IMR-90 (cell line): Measurements from ENCODE around the gene CAMK2B. TPM values are rescaled to one million over a fixed set of nuclear protein-coding genes. Genes with fewer than 3 reads are reported as not detected.

ENCODE experiments used
- ATAC-seq: fragments of 200-7000 bp; cut with Tn5 transposase; 2 replicates; pipeline ENCODE4 v1.9.1; 2020; ENCODE audit warnings: low read depth, mild to moderate bottlenecking, moderate library complexity
- BruUV-seq: library from RNA; stranded (reverse); fragments of 400-500 nt; replicated peaks from 2 replicates; lab custom pipeline; 2021; lab: Mats Ljungman, UMichigan
- CTCF ChIA-PET: fragments of 300-600 bp; formaldehyde crosslinking; extraction: SDS; loops from one replicate; lab custom pipeline; 2021; ENCODE audit warnings: antibody characterized with exemption; lab: Yijun Ruan, JAX
- POLR2A ChIA-PET: fragments of 300-600 bp; sonication (Branson Sonifier 250); formaldehyde crosslinking; loops from one replicate; lab custom pipeline; 2022; ENCODE audit warnings: antibody characterized with exemption; ENCODE audit not compliant: unreplicated experiment; lab: Charles Lee
- DNase-seq: peaks from one replicate; pipeline ENCODE4 v3.0.0; 2013
- H2AFZ ChIP-seq: replicated peaks from 2 replicates; pipeline ENCODE3; 2013; ENCODE audit warnings: low read length, mild to moderate bottlenecking; ENCODE audit not compliant: poor library complexity
- H2AK5ac ChIP-seq: 2 replicates; pipeline ENCODE4 v1.6.1; 2013; ENCODE audit warnings: low read depth, low read length, inconsistent platforms
- H2AK9ac ChIP-seq: replicated peaks from 2 replicates; pipeline ENCODE3; 2013; ENCODE audit warnings: mild to moderate bottlenecking, low read depth, low read length, moderate library complexity; ENCODE audit not compliant: poor library complexity
- H2BK120ac ChIP-seq: 2 replicates; pipeline ENCODE4 v1.6.1; 2013; ENCODE audit warnings: low read depth, low read length, inconsistent platforms
- H2BK15ac ChIP-seq: 3 replicates; pipeline ENCODE4 v1.6.1; 2013; ENCODE audit warnings: low read depth, low read length, inconsistent platforms
- H2BK20ac ChIP-seq: 2 replicates; pipeline ENCODE4 v1.6.1; 2013; ENCODE audit warnings: low read depth, mild to moderate bottlenecking, inconsistent platforms, low read length, moderate library complexity
- H2BK5ac ChIP-seq: 2 replicates; pipeline ENCODE4 v1.6.1; 2013; ENCODE audit warnings: mild to moderate bottlenecking, low read depth, low read length, inconsistent platforms; ENCODE audit not compliant: poor library complexity, severe bottlenecking
- H3K14ac ChIP-seq: replicated peaks from 2 replicates; pipeline ENCODE4 v1.6.1; 2013; ENCODE audit warnings: low read depth, low read length, inconsistent platforms
- H3K18ac ChIP-seq: 2 replicates; pipeline ENCODE4 v1.6.1; 2013; ENCODE audit warnings: low read depth, low read length, control low read depth
- H3K23ac ChIP-seq: 2 replicates; pipeline ENCODE4 v1.6.1; 2013; ENCODE audit warnings: low read depth, low read length, inconsistent platforms
- H3K27ac ChIP-seq: 2 replicates; pipeline ENCODE4 v1.5.1; 2013; ENCODE audit warnings: mild to moderate bottlenecking, control low read depth, low read length; ENCODE audit not compliant: insufficient read depth
- H3K27me3 ChIP-seq: 2 replicates; pipeline ENCODE4 v1.6.1; 2013; ENCODE audit warnings: low read length; ENCODE audit not compliant: control insufficient read depth, insufficient read depth
- H3K36me3 ChIP-seq: 2 replicates; pipeline ENCODE4 v1.6.1; 2013; ENCODE audit warnings: low read length, mixed read lengths; ENCODE audit not compliant: control insufficient read depth, insufficient read depth
- H3K4ac ChIP-seq: 2 replicates; pipeline ENCODE4 v1.6.1; 2013; ENCODE audit warnings: low read depth, low read length, inconsistent platforms
- H3K4me1 ChIP-seq: 2 replicates; pipeline ENCODE4 v1.6.1; 2013; ENCODE audit warnings: low read length, mixed read lengths; ENCODE audit not compliant: control insufficient read depth, insufficient read depth
- H3K4me2 ChIP-seq: 2 replicates; pipeline ENCODE4 v1.6.1; 2013; ENCODE audit warnings: low read depth, mild to moderate bottlenecking, control low read depth, low read length, moderate library complexity
- H3K4me3 ChIP-seq: 2 replicates; pipeline ENCODE4 v1.5.1; 2013; ENCODE audit warnings: low read depth, mild to moderate bottlenecking, control low read depth, low read length, moderate library complexity; ENCODE audit not compliant: insufficient read depth
- H3K56ac ChIP-seq: 2 replicates; pipeline ENCODE4 v1.6.1; 2013; ENCODE audit warnings: low read length, inconsistent platforms; ENCODE audit not compliant: insufficient read depth; ENCODE audit errors: extremely low read depth
- H3K79me1 ChIP-seq, 2 experiments: 2 replicates each; pipeline ENCODE4 v1.6.1; 2013; ENCODE audit warnings: low read length in 2 of 2, inconsistent platforms in 1 of 2, low read depth in 1 of 2
- H3K9ac ChIP-seq: 2 replicates; pipeline ENCODE4 v1.6.1; 2013; ENCODE audit warnings: low read depth, low read length, control low read depth
- H3K9me1 ChIP-seq: 2 replicates; pipeline ENCODE4 v1.6.1; 2013; ENCODE audit warnings: low read length, inconsistent platforms; ENCODE audit not compliant: insufficient read depth
- H3K9me3 ChIP-seq: 2 replicates; pipeline ENCODE4 v1.6.1; 2013; ENCODE audit warnings: low read length; ENCODE audit not compliant: control insufficient read depth, insufficient read depth
- H4K20me1 ChIP-seq: 2 replicates; pipeline ENCODE4 v1.6.1; 2013; ENCODE audit warnings: low read length, inconsistent platforms; ENCODE audit not compliant: insufficient read depth
- H4K5ac ChIP-seq: 2 replicates; pipeline ENCODE4 v1.6.1; 2013; ENCODE audit warnings: mild to moderate bottlenecking, low read depth, low read length, control low read depth
- H4K8ac ChIP-seq, 2 experiments: 2 replicates each; pipeline ENCODE4 v1.6.1; 2013; ENCODE audit warnings: low read depth in 2 of 2, low read length in 2 of 2, control low read depth in 1 of 2, inconsistent platforms in 1 of 2
- H4K91ac ChIP-seq: 2 replicates; pipeline ENCODE4 v1.6.1; 2013; ENCODE audit warnings: low read depth, low read length, inconsistent platforms; ENCODE audit not compliant: insufficient read depth
- BHLHE40 ChIP-seq: fragments of 150-350 bp; IDR thresholded peaks from 2 replicates; pipeline ENCODE4 v1.6.1; 2016; ENCODE audit warnings: mild to moderate bottlenecking, low read depth, low read length
- CEBPB ChIP-seq: IDR thresholded peaks from 2 replicates; pipeline ENCODE4 v1.6.1; 2012; ENCODE audit warnings: low read depth, low read length, improper control_type of control experiment
- CHD1 ChIP-seq: IDR thresholded peaks from 2 replicates; pipeline ENCODE4 v1.6.1; 2012; ENCODE audit warnings: low read depth, low read length, improper control_type of control experiment
- MAFK ChIP-seq: IDR thresholded peaks from 2 replicates; pipeline ENCODE4 v1.6.1; 2012; ENCODE audit warnings: low read depth, low read length, improper control_type of control experiment
- MXI1 ChIP-seq: IDR thresholded peaks from 2 replicates; pipeline ENCODE4 v1.6.1; 2012; ENCODE audit warnings: low read depth, mild to moderate bottlenecking, low read length, moderate library complexity, borderline replicate concordance
- NFE2L2 ChIP-seq: fragments of 150-350 bp; IDR thresholded peaks from 2 replicates; pipeline ENCODE4 v1.6.1; 2016; ENCODE audit warnings: low read depth, mild to moderate bottlenecking, low read length
- POLR2A ChIP-seq: IDR thresholded peaks from 2 replicates; pipeline ENCODE4 v1.6.1; 2012; ENCODE audit warnings: mild to moderate bottlenecking, low read depth, low read length
- RAD21 ChIP-seq: IDR thresholded peaks from 2 replicates; pipeline ENCODE4 v1.6.1; 2012; ENCODE audit warnings: low read length, improper control_type of control experiment
- RCOR1 ChIP-seq: IDR thresholded peaks from 2 replicates; pipeline ENCODE4 v1.6.1; 2012; ENCODE audit warnings: mild to moderate bottlenecking, low read length, improper control_type of control experiment; ENCODE audit not compliant: insufficient replicate concordance
- RFX5 ChIP-seq: IDR thresholded peaks from 2 replicates; pipeline ENCODE4 v1.8.0; 2012; ENCODE audit warnings: low read depth, mild to moderate bottlenecking, low read length, moderate library complexity
- SMC3 ChIP-seq: fragments of 150-350 bp; IDR thresholded peaks from 2 replicates; pipeline ENCODE4 v1.6.1; 2016; ENCODE audit warnings: low read depth, mild to moderate bottlenecking, antibody characterized with exemption, low read length, moderate library complexity
- WGBS, 2 experiments: methylation state at CpG; one replicate each; pipeline versions ENCODE4 v1.1.5 to v1.1.7; 2013; ENCODE audit warnings: missing lambda C conversion rate in 2 of 2; ENCODE audit not compliant: insufficient read length in 1 of 2; ENCODE audit errors: extremely low coverage in 2 of 2; 5-methylcytosine and 5-hydroxymethylcytosine counted together
- dilution Hi-C: fragments of 300-500 bp; cut with HindIII; formaldehyde crosslinking; loops from one replicate; pipeline ENCODE4 v1.14.3; 2018; ENCODE audit warnings: low sequenced_read_pairs; ENCODE audit not compliant: unreplicated experiment
- in situ Hi-C: fragments of 300-500 bp; cut with MboI; formaldehyde crosslinking; loops from 3 replicates; pipeline ENCODE4 v1.14.3; 2019; ENCODE audit warnings: low sequenced_read_pairs, inconsistent platforms, mixed read lengths
- intact Hi-C: fragments of 100-400 bp; cut with micrococcal nuclease; formaldehyde crosslinking; loops from 2 replicates; pipeline ENCODE4 v1.10.0; 2022
- polyA plus RNA-seq, 3 experiments: library from polyadenylated mRNA; depleted of rRNA; stranded (reverse); fragments of >200 nt; gene quantifications; 2 replicates each; pipeline ENCODE4 v1.2.3, GENCODE V29; 2012; ENCODE audit warnings: low replicate concordance in 1 of 3
- total RNA-seq: library from RNA; depleted of rRNA; stranded (reverse); fragments of >200 nt; gene quantifications from 2 replicates; pipeline ENCODE4 v1.2.3, GENCODE V29; 2012
- TF ChIP-seq, protein P1 (sequence below): fragments of 150-350 bp; IDR thresholded peaks from 2 replicates; pipeline ENCODE4 v1.6.1; 2017; ENCODE audit warnings: mild to moderate bottlenecking, antibody characterized with exemption, low read length, low read depth
- TF ChIP-seq, protein P2 (sequence below): fragments of 150-350 bp; IDR thresholded peaks from 2 replicates; pipeline ENCODE4 v1.6.1; 2016; ENCODE audit warnings: low read depth, mild to moderate bottlenecking, low read length, moderate library complexity, borderline replicate concordance
- TF ChIP-seq, protein P3 (sequence below): conservative IDR thresholded peaks from 2 replicates; pipeline ENCODE4 v1.5.1; 2012; ENCODE audit warnings: mild to moderate bottlenecking, low read depth, low read length, improper control_type of control experiment

CAMK2B gene
- total and polyA plus RNA-seq, 2 of the 4 experiments (the other 2 are of a cell fraction), result 0.18 to 0.36 TPM

DNA sequence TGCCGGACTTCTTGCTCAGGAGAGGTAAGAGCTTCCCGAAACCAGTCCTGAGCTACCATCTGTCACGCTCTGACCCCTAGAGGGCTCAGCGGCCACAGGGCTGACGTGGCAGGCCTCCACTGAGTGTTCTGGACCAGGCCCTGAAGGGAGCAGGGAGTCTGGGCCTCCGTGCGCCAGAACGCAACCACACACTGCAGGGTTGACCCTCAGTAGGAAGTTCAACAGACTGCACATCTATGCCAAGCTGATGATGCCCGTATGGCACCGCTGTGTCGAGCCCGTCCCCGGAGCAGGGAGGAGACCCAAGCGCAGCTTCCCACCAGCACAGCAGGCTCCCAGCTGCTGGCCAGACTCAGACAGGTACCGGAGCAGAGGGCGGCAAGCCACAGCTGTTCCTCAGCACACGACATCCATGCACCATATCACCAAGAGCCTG, 39.2 kb downstream of the CAMK2B start:
- Histone ChIP-seq H3K9me1 (0 out of 2 replicates have a peak, but pooled peaks cover 3% of the 10 kb centered on the region), H3K18ac (no peak overlapping the region), H3K79me1 (no peaks in the 10 kb centered on the region), H4K5ac (no peak overlapping the region), H3K27ac (no peak overlapping the region), H2AK9ac (peak overlapping the region; percentile 28), H3K9ac (no peak overlapping the region), H3K9me3 (no peaks in the 10 kb centered on the region), H4K8ac (no peak overlapping the region), H2BK5ac (no peak overlapping the region), H3K23ac (no peak overlapping the region), H2AK5ac (no peak overlapping the region), H3K4me1 (peaks cover 1% of the 10 kb centered on the region; the same call in 1 of the 2 replicates), H2BK15ac (no peak overlapping the region), H2AFZ (no peak overlapping the region), H2BK120ac (no peak overlapping the region), H2BK20ac (no peak overlapping the region), H3K36me3 (no peaks in the 10 kb centered on the region), H3K27me3 (no peaks in the 10 kb centered on the region; the same call in 1 of the 2 replicates), H4K20me1 (no peaks in the 10 kb centered on the region), H3K4ac (no peak overlapping the region), H3K14ac (no peak overlapping the region), H3K4me2 (no peak overlapping the region), H3K4me3 (no peak overlapping the region), H3K56ac (no peak overlapping the region), H4K91ac (no peak overlapping the region)
- TF ChIP-seq MXI1 (no peak), SMC3 (no peak), CHD1 (no peak), RFX5 (no peak), NFE2L2 (no peak), MAFK (no peak), RAD21 (no peak), BHLHE40 (no peak), CEBPB (no peak), RCOR1 (no peak), POLR2A (no peak)
- TF ChIP-seq, protein P1, sequence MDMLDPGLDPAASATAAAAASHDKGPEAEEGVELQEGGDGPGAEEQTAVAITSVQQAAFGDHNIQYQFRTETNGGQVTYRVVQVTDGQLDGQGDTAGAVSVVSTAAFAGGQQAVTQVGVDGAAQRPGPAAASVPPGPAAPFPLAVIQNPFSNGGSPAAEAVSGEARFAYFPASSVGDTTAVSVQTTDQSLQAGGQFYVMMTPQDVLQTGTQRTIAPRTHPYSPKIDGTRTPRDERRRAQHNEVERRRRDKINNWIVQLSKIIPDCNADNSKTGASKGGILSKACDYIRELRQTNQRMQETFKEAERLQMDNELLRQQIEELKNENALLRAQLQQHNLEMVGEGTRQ, result no peak
- TF ChIP-seq, protein P2, sequence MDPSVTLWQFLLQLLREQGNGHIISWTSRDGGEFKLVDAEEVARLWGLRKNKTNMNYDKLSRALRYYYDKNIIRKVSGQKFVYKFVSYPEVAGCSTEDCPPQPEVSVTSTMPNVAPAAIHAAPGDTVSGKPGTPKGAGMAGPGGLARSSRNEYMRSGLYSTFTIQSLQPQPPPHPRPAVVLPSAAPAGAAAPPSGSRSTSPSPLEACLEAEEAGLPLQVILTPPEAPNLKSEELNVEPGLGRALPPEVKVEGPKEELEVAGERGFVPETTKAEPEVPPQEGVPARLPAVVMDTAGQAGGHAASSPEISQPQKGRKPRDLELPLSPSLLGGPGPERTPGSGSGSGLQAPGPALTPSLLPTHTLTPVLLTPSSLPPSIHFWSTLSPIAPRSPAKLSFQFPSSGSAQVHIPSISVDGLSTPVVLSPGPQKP, result no peak
- TF ChIP-seq, protein P3, sequence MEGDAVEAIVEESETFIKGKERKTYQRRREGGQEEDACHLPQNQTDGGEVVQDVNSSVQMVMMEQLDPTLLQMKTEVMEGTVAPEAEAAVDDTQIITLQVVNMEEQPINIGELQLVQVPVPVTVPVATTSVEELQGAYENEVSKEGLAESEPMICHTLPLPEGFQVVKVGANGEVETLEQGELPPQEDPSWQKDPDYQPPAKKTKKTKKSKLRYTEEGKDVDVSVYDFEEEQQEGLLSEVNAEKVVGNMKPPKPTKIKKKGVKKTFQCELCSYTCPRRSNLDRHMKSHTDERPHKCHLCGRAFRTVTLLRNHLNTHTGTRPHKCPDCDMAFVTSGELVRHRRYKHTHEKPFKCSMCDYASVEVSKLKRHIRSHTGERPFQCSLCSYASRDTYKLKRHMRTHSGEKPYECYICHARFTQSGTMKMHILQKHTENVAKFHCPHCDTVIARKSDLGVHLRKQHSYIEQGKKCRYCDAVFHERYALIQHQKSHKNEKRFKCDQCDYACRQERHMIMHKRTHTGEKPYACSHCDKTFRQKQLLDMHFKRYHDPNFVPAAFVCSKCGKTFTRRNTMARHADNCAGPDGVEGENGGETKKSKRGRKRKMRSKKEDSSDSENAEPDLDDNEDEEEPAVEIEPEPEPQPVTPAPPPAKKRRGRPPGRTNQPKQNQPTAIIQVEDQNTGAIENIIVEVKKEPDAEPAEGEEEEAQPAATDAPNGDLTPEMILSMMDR, result no peak
- dilution Hi-C loops, result no loop called here
- DNase-seq, result no peak
- WGBS, 2 experiments, result 89% methylated on average over 8 of the region's 17 CpGs; no CpG with 5 or more reads in 1 of the 2 experiments
- POLR2A ChIA-PET, result no interaction called here
- BruUV-seq, result no TSS peak
- no peak for ATAC-seq
- CTCF ChIA-PET, result no interaction called here
- intact Hi-C loops, result no loop called here
- in situ Hi-C loops, result no loop called here
